Stimulated activated memory B cell treated with anti-CD40 and anti-IgM and Interleukin-4, amounts not matched to agents 10 μg/mL and 1 μg/mL and 100 μg/mL, for 72 hours (primary cell): Measurements from ENCODE around the gene EXOC2.

Experiments
- ATAC-seq: fragments of 150-1000 bp; cut with Tn5 transposase; 2 replicates; pipeline ENCODE4 v1.10.0; 2021
- H3K27ac Mint-ChIP-seq: one replicate; pipeline ENCODE4 v1.8.0; 2022; ENCODE audit warnings: mild to moderate bottlenecking, mixed read lengths
- H3K27me3 Mint-ChIP-seq: one replicate; pipeline ENCODE4 v1.8.0; 2022; ENCODE audit warnings: mixed read lengths
- H3K36me3 Mint-ChIP-seq: one replicate; pipeline ENCODE4 v1.8.0; 2022; ENCODE audit warnings: mixed read lengths
- H3K4me1 Mint-ChIP-seq: one replicate; pipeline ENCODE4 v1.8.0; 2022; ENCODE audit warnings: mixed read lengths
- H3K4me3 Mint-ChIP-seq: one replicate; pipeline ENCODE4 v1.8.0; 2022; ENCODE audit warnings: mild to moderate bottlenecking, moderate library complexity, mixed read lengths
- H3K9me3 Mint-ChIP-seq: one replicate; pipeline ENCODE4 v1.8.0; 2022; ENCODE audit warnings: mixed read lengths

EXOC2 gene

DNA sequence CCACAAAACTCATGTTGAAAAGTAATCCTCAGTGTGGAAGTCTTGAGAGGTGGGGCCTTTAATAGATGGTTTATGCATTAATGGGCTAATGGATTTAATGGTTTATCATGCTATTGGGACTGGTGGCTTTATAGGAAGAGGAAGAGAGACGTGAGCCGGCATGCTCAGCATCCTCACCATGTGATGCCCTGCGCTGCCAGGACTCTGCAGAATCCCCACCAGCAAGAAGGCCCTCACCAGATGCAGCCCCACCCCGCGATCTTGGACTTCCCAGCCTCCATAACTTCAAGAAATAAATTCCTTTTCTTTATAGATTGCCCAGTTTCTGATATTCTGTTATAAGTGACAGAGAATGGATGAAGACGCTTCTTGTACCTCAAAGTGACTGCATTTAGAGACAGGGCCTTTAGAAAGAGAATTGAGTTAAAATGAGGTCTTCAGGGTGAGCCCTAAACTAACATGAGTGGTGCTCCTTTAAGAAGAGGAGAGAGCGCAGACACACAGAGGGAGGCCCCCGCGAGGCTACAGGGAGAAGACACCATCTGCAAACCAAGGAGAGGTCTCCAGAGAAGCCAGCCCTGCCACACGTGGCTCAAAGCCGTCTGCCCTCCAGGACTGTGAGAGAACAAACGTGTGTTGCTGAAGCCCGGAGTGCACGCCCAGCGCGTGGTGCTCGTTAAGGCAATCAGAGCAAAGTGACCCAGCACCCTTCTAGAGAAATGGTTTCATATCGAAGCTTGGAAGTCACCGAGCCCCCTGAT is 244.5 kb downstream of the EXOC2 start:
- ATAC-seq = no peak
- Mint-ChIP-seq H3K27ac (peak overlapping the region; percentile 85), H3K27me3 (peaks cover 11% of the 10 kb centered on the region), H3K4me1 (peaks cover 49% of the 10 kb centered on the region), H3K4me3 (peak overlapping the region; percentile 61), H3K9me3 (peaks cover 2% of the 10 kb centered on the region), H3K36me3 (no peaks in the 10 kb centered on the region)

DNA sequence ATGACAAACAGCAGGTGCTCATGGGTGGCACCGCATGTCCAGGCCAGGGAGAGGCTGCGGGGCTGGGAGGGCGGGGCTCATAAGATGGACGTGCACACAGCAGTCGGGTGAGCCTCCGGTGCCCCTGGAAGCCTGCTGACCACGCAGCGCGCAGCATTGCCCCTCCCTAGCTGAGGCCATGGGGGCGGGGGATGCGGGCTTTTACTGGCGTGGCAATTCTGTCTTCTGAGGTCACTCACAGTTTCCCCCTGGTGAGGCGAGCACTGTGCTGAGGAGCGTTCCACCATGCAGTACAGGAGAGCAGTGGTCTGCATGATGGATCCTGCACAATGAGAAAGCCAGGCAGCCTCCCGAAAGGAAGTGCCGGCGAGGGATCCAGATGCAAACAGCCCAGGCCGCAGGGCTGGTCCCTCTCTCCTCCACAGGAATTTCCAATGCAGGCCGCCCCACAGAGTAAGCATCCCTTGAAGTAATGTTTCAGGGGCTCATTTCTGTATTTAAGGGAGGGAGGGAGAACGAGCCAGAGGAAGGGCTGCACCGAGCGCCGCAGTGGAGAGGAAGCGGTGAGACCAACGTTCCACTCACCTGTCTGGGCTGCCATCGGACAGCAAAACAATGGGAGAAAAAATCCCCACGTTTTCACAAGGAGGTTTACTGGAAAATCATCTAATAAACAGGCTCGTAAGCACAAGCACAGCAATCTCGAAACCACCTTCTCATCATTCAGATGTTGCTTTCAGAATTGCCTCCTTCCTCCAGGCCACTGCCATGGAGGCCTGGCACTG is 245.4 kb downstream of the EXOC2 start:
- Mint-ChIP-seq H3K36me3 (no peaks in the 10 kb centered on the region), H3K4me3 (peak overlapping the region; percentile 61), H3K27me3 (peaks cover 11% of the 10 kb centered on the region), H3K27ac (peak overlapping the region; percentile 85), H3K9me3 (peaks cover 2% of the 10 kb centered on the region), H3K4me1 (peaks cover 49% of the 10 kb centered on the region)
- ATAC-seq = peak; percentile 22

DNA sequence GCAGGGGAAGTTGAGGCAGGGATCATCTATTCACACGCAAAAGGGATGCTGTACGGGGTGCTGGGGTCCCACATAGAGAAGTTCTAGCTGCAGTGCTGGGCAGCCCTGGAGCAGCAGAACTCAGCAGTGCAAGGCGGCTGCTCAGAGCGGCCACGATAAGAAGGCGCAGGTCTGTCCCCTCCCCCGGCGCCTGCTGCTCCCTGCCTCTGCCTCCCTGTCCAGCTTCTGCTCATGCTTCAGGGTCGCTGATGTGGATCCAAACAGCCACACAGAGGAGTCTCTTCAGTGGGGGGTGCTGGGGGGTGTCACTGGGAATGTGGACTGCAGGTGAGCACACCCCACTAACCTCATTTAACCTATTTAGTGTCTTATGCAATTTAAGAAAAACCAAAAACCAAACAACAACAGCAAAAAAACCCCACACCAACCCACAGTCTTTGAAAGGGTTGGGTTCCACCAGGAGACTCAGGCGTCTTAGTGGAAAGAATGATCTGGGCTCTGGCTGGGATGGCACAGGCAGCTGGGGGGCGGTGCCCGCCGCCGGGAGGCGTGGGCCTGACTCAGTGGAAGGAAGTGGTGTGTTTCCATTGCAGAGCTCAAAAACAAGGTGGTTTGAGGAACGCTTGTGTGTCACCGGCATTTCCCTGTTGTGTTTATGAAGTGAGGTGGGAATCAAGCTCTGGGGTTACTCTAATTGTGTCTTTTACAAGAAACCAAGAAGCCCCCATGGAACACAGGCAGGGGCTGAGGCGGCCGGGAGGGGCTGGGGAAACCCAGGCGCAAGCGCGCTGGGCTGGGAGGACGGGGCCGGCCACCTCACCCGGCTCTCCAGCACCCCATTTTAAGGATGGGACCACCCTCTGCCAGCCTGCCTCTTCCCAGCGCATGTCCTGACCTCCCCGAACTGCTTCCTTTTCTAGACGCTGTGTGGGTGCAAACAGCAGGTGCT is 246.2 kb downstream of the EXOC2 start:
- H3K4me1 Mint-ChIP-seq = peaks cover 49% of the 10 kb centered on the region
- H3K4me3 Mint-ChIP-seq = peak overlapping the region; percentile 61
- no peaks in the 10 kb centered on the region for H3K36me3 Mint-ChIP-seq
- peaks cover 2% of the 10 kb centered on the region for H3K9me3 Mint-ChIP-seq
- peaks cover 11% of the 10 kb centered on the region for H3K27me3 Mint-ChIP-seq
- H3K27ac Mint-ChIP-seq = peak overlapping the region; percentile 85
- ATAC-seq = peak; percentile 83

DNA sequence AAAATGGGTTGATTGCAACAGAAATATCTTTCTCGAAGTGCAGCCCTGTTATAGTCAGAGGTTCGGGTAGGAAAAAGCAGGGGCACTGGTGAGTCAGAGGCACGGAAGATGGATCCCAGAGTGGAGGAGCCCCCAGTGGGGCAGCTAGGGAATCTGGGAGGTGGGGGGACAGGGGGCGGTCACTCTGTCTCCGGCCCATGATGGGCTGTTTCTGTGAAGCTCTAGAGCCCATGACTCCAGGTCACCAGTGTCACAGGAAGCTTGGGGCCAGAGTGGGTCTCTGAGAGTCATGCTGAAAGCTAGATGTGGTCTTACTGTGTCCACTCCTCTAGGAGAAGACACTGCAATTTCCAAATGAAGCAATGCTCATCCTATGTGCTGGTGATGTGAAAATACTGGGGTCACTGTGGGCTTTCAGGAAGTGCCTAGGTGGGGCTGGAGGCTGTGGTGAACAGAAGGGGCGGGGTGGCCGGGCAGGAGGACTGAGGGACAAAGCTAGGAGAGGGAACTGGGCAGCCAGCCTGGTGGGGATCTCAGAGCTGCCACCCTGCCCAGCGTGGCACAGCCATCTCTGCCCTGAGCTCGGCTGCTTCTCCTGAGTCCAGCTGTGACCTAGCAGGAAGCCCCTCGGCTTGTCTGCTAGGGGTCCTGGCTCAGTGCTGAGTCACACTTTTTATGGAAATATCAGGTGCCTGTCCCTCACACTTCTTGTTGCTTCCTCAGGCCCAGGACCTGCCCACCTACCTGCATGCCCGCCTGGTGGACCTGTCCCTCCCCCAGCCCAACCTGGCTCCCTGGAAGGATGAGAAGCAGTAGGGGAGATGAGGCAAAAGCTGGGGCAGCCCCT is 247.1 kb downstream of the EXOC2 start:
- Mint-ChIP-seq H3K4me3 (no peak overlapping the region), H3K36me3 (no peaks in the 10 kb centered on the region), H3K4me1 (peaks cover 49% of the 10 kb centered on the region), H3K27me3 (peaks cover 11% of the 10 kb centered on the region), H3K27ac (peak overlapping the region; percentile 85), H3K9me3 (peaks cover 4% of the 10 kb centered on the region)
- ATAC-seq = no peak

DNA sequence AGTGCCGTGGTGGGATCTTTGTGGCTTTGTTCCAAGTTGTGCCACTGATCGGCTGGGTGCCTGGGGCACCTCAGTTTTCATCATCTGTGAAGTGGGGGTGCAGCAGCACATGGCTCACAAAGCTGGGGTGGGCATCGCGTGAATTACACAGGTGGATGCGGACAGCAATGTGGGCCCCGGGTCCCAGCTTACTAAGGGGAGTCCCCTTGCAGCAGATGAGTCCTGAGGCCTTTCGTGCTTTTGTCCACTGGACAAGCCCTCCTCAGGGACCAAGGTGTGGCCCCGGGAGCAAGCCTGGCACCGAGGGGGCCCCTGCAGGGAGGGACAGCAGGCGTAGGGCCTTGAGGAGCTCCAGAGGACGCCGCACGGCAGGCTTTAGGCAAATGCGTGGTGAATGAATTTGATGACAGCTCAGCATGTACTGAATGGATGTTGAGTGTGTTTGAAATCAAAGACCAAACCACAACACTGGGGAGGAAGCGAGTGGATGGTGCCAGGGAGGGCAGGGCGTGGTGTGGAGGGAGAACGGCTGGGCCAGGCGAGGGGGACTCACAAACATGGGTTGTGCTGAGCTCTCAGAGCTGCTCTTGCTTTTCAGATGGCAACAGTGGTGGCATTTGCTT is 248.2 kb downstream of the EXOC2 start:
- Mint-ChIP-seq H3K27me3 (peaks cover 11% of the 10 kb centered on the region), H3K4me1 (peaks cover 49% of the 10 kb centered on the region), H3K4me3 (no peak overlapping the region), H3K9me3 (peaks cover 9% of the 10 kb centered on the region), H3K27ac (peak overlapping the region; percentile 85), H3K36me3 (no peaks in the 10 kb centered on the region)
- ATAC-seq = no peak

DNA sequence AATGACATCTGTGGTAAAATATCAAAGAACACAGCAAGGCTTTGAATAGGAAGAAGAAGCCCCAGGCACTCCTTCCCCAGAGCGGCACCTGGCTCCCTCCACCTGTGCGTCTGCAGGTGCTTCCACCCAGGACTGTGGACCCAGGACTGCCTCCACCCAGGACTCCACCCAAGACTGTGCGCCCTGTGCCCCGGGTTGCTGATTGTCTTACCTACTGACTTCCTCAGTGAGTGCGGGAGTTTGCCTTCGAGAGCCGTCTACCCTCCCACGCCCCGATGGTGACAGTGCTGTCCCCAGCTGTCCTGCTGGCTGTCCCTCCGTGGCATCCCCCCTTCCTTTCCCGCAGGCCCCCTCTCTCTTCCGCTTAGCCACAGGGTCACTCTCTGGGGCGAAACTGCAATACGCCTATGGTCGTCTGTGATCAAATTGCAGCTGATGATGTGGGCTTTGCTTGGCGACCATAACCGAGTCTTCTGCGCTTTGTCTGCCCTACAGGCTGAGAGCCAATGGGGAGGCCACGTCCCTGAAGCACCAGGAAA is 249.2 kb downstream of the EXOC2 start:
- Mint-ChIP-seq H3K4me1 (peaks cover 40% of the 10 kb centered on the region), H3K27me3 (peaks cover 2% of the 10 kb centered on the region), H3K36me3 (no peaks in the 10 kb centered on the region), H3K4me3 (no peak overlapping the region), H3K9me3 (peaks cover 7% of the 10 kb centered on the region), H3K27ac (peak overlapping the region; percentile 44)
- no peak for ATAC-seq

DNA sequence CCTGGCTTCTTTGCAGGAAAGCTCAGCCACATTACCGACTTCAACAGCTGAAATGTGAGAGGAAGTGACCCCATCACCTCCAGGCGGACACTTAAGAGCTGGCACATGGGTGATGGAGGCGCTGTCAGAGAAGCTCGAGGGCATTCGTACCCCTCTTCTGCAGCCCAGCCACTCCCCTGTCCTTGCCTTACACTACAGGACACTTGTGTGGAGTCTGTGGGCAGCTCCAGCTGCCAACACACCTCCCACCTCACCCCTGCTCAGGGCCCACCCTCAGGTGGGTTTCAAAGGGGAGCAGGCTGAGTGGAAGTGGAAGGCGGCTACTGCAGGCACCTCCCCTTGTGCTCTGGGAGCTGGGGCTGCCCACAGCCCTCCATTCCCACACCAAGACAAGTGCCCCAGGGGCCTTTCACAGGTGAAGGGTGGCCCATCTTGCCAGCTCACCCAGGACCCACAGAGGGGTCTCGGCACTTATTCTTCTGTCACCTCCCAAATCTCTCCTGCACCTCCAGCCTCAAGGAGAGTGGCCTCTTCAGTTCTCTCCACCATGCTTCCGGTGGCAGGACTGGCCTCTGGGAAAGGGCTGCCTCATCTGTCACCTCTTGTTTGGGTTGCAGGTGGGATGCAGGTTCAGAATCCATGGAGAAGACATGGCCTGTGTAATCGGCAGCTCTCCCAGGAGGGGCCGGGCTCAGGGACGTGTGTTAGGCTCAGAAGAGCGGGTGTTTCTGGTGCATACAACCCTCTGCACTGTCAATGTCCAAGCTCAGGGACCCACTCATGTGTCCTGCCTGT is 251.6 kb downstream of the EXOC2 start:
- H3K4me1 Mint-ChIP-seq = peaks cover 19% of the 10 kb centered on the region
- ATAC-seq = no peak
- H3K9me3 Mint-ChIP-seq = peaks cover 7% of the 10 kb centered on the region
- no peak overlapping the region for H3K4me3 Mint-ChIP-seq
- no peak overlapping the region for H3K27ac Mint-ChIP-seq
- no peaks in the 10 kb centered on the region for H3K36me3 Mint-ChIP-seq
- H3K27me3 Mint-ChIP-seq = no peaks in the 10 kb centered on the region

DNA sequence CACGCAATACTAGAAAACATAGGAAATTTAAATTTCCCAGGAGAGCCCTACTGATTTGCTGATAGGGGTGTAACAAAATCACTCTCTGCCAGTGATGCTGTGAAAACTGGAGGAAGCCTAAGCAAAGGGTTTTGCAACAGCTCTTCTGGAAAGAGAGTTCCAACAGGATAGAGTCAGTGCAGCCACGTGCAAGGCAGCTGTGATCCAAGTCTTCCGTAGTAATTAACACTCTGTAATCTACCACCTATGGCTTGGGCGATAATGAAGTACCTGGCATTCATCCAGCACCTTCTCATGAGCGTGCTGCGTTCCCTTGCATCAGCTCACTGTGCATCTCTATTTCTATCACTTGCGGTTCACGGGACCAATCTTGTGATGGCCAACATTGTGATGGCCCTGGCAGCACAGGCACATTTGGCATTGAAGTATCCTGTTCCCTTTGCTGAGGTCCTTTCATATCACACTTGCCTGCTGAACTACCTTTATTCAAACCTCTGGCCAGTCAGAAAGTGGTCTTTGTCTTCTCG is 253.2 kb downstream of the EXOC2 start:
- Mint-ChIP-seq H3K27me3 (no peaks in the 10 kb centered on the region), H3K36me3 (no peaks in the 10 kb centered on the region), H3K9me3 (peaks cover 7% of the 10 kb centered on the region), H3K4me1 (peaks cover 13% of the 10 kb centered on the region), H3K4me3 (no peak overlapping the region), H3K27ac (no peak overlapping the region)
- ATAC-seq = no peak

- Mint-ChIP-seq H3K27ac (no peak overlapping the region), H3K4me3 (no peak overlapping the region), H3K27me3 (no peaks in the 10 kb centered on the region), H3K4me1 (peaks cover 20% of the 10 kb centered on the region), H3K36me3 (no peaks in the 10 kb centered on the region), H3K9me3 (peaks cover 7% of the 10 kb centered on the region)
- ATAC-seq = no peak
Observed at GRCh38 chr6:438634-439170, 254.2 kb downstream of the EXOC2 start.

DNA sequence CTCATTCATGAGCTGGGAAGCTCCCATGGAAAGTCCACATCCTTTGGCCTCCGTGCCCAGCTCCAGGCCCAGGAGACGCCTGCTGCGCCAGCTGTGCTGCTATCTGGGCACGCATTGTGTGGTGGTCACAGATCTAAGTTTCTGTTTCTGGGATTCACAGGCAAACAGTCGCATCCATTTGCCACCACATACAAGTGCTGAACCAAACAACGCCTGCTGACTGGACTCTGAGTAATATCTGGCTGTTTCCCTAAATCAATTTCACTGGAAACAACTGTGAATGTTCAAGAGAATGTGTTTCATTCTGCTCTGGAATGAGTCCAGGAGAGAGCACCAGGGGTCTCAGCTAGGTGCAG is 255.9 kb downstream of the EXOC2 start:
- Mint-ChIP-seq H3K9me3 (peaks cover 7% of the 10 kb centered on the region), H3K27me3 (no peaks in the 10 kb centered on the region)

GRCh38 chr6:436308-437036 is 256.5 kb downstream of the EXOC2 start:
- Mint-ChIP-seq H3K4me3 (no peak overlapping the region), H3K36me3 (no peaks in the 10 kb centered on the region), H3K27me3 (no peaks in the 10 kb centered on the region), H3K27ac (no peak overlapping the region), H3K4me1 (peaks cover 29% of the 10 kb centered on the region), H3K9me3 (peaks cover 7% of the 10 kb centered on the region)
- ATAC-seq = no peak

More for the DNA sequence above, 255.9 kb downstream of the EXOC2 start:
- H3K36me3 Mint-ChIP-seq = no peaks in the 10 kb centered on the region
- no peak for ATAC-seq
- H3K4me1 Mint-ChIP-seq = peaks cover 23% of the 10 kb centered on the region
- no peak overlapping the region for H3K4me3 Mint-ChIP-seq
- H3K27ac Mint-ChIP-seq = no peak overlapping the region
